Small intestine (tissue), 7 donors: ENCODE data around the gene PAPPA2. TPM values are rescaled to one million over a fixed set of nuclear protein-coding genes. Genes with fewer than 3 reads are reported as not detected.

Experiments used
- DNase-seq, 2 donors: peaks; one replicate each; pipeline versions ENCODE4 v3.0.0 to v3.0.0-alpha.2; 2013
- FAIRE-seq: peaks from 2 replicates; lab custom pipeline; 2012; peaks lifted over from hg19 to GRCh38; lab: Jason Lieb, UNC
- H3K27ac ChIP-seq, 3 donors: one replicate each; pipeline ENCODE4 v1.5.1; 2013; ENCODE audit warnings: low read length in 2 of 3, mild to moderate bottlenecking in 2 of 3, control low read depth in 1 of 3, inconsistent platforms in 1 of 3, low read depth in 1 of 3, moderate library complexity in 1 of 3
- H3K27me3 ChIP-seq, 3 donors: one replicate each; pipeline ENCODE4 v1.6.1; 2013; ENCODE audit warnings: low read length in 3 of 3, inconsistent platforms in 1 of 3; ENCODE audit not compliant: control insufficient read depth in 3 of 3, insufficient read depth in 3 of 3
- H3K36me3 ChIP-seq, 3 donors: one replicate each; pipeline ENCODE4 v1.6.1; 2013; ENCODE audit warnings: low read length in 3 of 3, inconsistent platforms in 1 of 3, low read depth in 1 of 3, mild to moderate bottlenecking in 1 of 3, moderate library complexity in 1 of 3; ENCODE audit not compliant: control insufficient read depth in 3 of 3, insufficient read depth in 2 of 3
- H3K4me1 ChIP-seq, 3 donors: one replicate each; pipeline ENCODE4 v1.6.1; 2013; ENCODE audit warnings: low read length in 2 of 3, inconsistent platforms in 1 of 3, low read depth in 1 of 3, mild to moderate bottlenecking in 1 of 3, moderate library complexity in 1 of 3; ENCODE audit not compliant: control insufficient read depth in 3 of 3, insufficient read depth in 2 of 3
- H3K4me3 ChIP-seq, 3 donors: one replicate each; pipeline ENCODE4 v1.5.1; 2013; ENCODE audit warnings: low read length in 3 of 3, control low read depth in 1 of 3, inconsistent platforms in 1 of 3, low read depth in 1 of 3, mild to moderate bottlenecking in 1 of 3, moderate library complexity in 1 of 3
- H3K9me3 ChIP-seq, 2 donors: one replicate each; pipeline ENCODE4 v1.6.1; 2013; ENCODE audit warnings: low read depth in 1 of 2, low read length in 1 of 2; ENCODE audit not compliant: control insufficient read depth in 2 of 2, insufficient read depth in 1 of 2
- WGBS, 3 donors: extraction: QIAGEN DNeasy Blood & Tissue Kit; methylation state at CpG; one replicate each; pipeline ENCODE4 v1.1.7; 2013; 5-methylcytosine and 5-hydroxymethylcytosine counted together
- polyA plus RNA-seq, 4 donors: library from polyadenylated mRNA; stranded (reverse) in 3 of 4; unstranded in 1 of 4; fragments of 200-250 nt in 3 of 4; fragments of 120-200 nt in 1 of 4; gene quantifications; one replicate each; pipeline versions ENCODE4 v1.2.1 to v1.2.3, GENCODE V29; 2013
- donor health status: healthy with polysubstance abuse.
- donor health status: control.
- donor health status: control.
- donor health status: Bipolar disorder and iron deficiency.
- donor health status: healthy.

Gene PAPPA2
- polyA plus RNA-seq, 4 donors = 0.03 to 0.12 TPM; not detected in 2

DNA sequence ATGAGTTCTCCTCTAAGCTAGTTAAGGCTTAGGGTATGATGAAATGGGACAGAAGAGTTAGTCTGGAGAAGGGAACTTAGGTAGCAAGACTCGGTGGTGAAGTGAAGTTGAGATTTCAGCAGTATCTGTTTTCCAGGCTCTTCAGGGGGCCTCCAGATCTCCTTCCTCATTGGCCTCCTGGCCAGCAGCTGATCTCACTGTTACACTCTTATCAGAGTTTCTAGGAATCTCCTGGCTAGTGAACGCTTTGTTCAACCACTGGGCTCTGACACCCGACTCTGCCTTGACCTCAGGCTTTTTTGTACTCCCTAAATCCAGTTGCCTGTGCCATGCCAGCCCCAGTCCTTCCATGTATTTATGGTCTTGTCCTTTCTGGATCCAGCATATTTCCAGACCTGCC is 390.5 kb downstream of the PAPPA2 start:
- FAIRE-seq (no peak), DNase-seq (no peak)
- Histone ChIP-seq H3K27me3 (no peaks in the 10 kb centered on the region), H3K4me1 (no peaks in the 10 kb centered on the region), H3K4me3 (no peak overlapping the region), H3K27ac (no peak overlapping the region), H3K36me3 (no peaks in the 10 kb centered on the region), H3K9me3 (no peaks in the 10 kb centered on the region)
- 28 to 66% (median 33%) methylated on average over 3 of the region's 3 CpGs for WGBS, 3 donors

- DNase-seq = no peak
- FAIRE-seq = no peak
- no peak overlapping the region for H3K27ac ChIP-seq
- no peaks in the 10 kb centered on the region for H3K4me1 ChIP-seq
- H3K27me3 ChIP-seq = no peaks in the 10 kb centered on the region
- no peak overlapping the region for H3K4me3 ChIP-seq
- 84 to 90% (median 85%) methylated on average over 4 of the region's 4 CpGs for WGBS, 3 donors
- no peaks in the 10 kb centered on the region for H3K9me3 ChIP-seq
- H3K36me3 ChIP-seq = no peaks in the 10 kb centered on the region
These were observed 391.1 kb downstream of the PAPPA2 start for GRCh38 chr1:176854121-176854520.

- Histone ChIP-seq H3K36me3 (no peaks in the 10 kb centered on the region), H3K4me3 (no peak overlapping the region), H3K9me3 (no peaks in the 10 kb centered on the region), H3K27ac (no peak overlapping the region), H3K27me3 (no peaks in the 10 kb centered on the region), H3K4me1 (no peaks in the 10 kb centered on the region)
- 69 to 77% (median 76%) methylated on average over 7 of the region's 7 CpGs for whole genome bisulfite sequencing, 3 donors
- FAIRE-seq (no peak), DNase-seq (no peak)
These were observed 392.1 kb downstream of the PAPPA2 start for GRCh38 chr1:176854758-176855745.

DNA sequence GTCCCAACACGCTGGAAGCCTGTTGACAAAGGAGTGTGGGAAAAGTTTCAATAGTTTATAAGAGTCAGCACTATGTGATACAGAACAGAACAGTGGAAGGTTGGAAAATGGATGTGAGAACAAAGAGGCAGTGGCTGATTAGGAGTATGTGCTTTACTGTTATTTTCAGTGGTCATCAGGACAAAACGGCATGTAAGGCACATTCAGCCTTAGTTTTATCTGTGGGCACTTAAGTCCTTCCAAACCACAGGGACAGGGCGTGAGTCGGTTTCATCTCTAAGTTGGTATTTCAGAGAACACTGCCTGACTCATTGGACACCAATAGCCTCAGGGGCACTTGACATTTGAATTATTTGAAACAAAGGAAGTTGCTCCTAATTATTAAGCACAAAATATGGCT is 394.7 kb downstream of the PAPPA2 start:
- H3K36me3 ChIP-seq = no peaks in the 10 kb centered on the region
- no peaks in the 10 kb centered on the region for H3K4me1 ChIP-seq
- H3K4me3 ChIP-seq = no peak overlapping the region
- H3K27me3 ChIP-seq = no peaks in the 10 kb centered on the region
- H3K9me3 ChIP-seq = no peaks in the 10 kb centered on the region
- WGBS, 3 donors = 71 to 79% (median 72%) methylated on average over 4 of the region's 4 CpGs
- no peak overlapping the region for H3K27ac ChIP-seq
- DNase-seq (no peak), FAIRE-seq (no peak)

- no peaks in the 10 kb centered on the region for H3K9me3 ChIP-seq
- DNase-seq = no peak
- H3K27ac ChIP-seq = no peak overlapping the region
- H3K27me3 ChIP-seq = no peaks in the 10 kb centered on the region
- 52 to 66% (median 62%) methylated on average over 4 of the region's 4 CpGs for WGBS, 3 donors
- H3K4me3 ChIP-seq = no peak overlapping the region
- H3K4me1 ChIP-seq = no peaks in the 10 kb centered on the region
- no peaks in the 10 kb centered on the region for H3K36me3 ChIP-seq
- no peak for FAIRE-seq
These were observed 395.5 kb downstream of the PAPPA2 start for GRCh38 chr1:176858433-176858916.

GRCh38 chr1:176863613-176864012 is 400.6 kb downstream of the PAPPA2 start:
- H3K4me1 ChIP-seq = no peaks in the 10 kb centered on the region
- DNase-seq = no peak
- FAIRE-seq = no peak
- no peaks in the 10 kb centered on the region for H3K9me3 ChIP-seq
- H3K27me3 ChIP-seq = no peaks in the 10 kb centered on the region
- WGBS, 3 donors = 67 to 81% (median 72%) methylated on average over 4 of the region's 4 CpGs
- no peaks in the 10 kb centered on the region for H3K36me3 ChIP-seq
- H3K27ac ChIP-seq = no peak overlapping the region
- no peak overlapping the region for H3K4me3 ChIP-seq

DNA sequence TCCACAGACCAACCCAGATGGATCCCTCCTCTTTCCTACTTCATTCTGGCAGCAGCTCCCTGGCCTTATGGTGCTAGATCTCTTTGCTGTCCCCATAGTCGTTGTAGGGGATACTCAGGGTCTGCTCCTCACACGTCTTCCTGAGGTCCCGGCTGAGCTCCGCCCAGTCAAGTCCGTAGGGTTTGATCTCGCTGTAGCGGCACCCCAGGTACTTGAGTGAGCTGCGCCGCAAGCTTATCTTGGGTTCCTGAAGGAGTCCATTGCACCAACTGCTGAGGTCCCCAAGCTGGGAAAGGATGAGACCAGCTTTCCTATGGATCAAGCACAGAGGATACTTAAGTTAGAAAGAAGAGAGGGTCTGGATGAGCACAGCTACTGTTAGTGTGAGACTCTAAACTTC is 401.2 kb downstream of the PAPPA2 start:
- Histone ChIP-seq H3K27me3 (no peaks in the 10 kb centered on the region), H3K9me3 (no peaks in the 10 kb centered on the region), H3K4me3 (no peak overlapping the region), H3K27ac (no peak overlapping the region), H3K4me1 (no peaks in the 10 kb centered on the region), H3K36me3 (no peaks in the 10 kb centered on the region)
- WGBS, 3 donors = 84 to 91% (median 89%) methylated on average over 9 of the region's 9 CpGs
- DNase-seq (no peak), FAIRE-seq (no peak)

DNA sequence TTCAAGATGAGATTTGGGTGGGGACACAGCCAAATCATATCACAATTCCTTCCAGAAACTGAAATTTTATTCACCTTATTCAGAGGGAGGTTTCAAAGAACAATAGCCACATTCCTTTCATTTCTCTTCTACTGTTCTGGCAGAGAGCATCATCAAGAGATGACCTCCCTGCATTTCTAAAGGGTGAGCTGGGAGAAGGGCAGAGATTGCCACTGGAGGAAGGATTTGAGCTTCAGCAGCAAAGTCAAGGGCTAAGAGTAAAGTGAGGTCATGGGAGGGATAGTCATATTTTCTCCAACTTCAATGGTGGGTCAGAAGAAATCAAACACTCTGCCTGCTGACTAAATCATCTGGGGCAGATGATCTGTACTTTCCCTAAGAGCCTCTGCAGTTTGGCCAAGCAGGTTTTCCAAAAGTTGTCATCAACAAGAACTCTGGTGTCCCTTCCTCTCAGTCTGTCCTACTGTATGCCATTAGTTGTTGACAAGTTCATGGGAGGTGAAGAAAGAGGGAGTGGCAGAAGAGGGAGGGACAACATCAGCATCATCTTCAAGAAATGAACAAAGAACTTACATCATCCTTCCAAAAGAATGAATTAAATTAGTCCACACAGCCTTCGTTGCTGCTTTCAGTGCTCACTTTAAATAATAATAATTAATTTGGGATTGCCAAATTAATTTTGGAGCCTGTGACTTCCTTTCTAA is 403.2 kb downstream of the PAPPA2 start:
- FAIRE-seq = no peak
- WGBS, 3 donors = 67 to 84% (median 72%) methylated on average over 1 of the region's 1 CpG
- no peak overlapping the region for H3K4me3 ChIP-seq

More for the DNA sequence above, 403.2 kb downstream of the PAPPA2 start:
- Histone ChIP-seq H3K36me3 (no peaks in the 10 kb centered on the region), H3K9me3 (no peaks in the 10 kb centered on the region), H3K27ac (no peak overlapping the region), H3K4me1 (no peaks in the 10 kb centered on the region), H3K27me3 (no peaks in the 10 kb centered on the region)
- no peak for DNase-seq
